ENCODE measurements around the gene ANGEL2. TPM values are rescaled to one million over a fixed set of nuclear protein-coding genes. Genes with fewer than 3 reads are reported as not detected.

ANGEL2 gene
- total RNA-seq: 20.4 to 28.1 TPM (median 21.2 TPM) in 3 replicates
- long read RNA-seq, full-length matches to known transcripts: 10 of 30 reads
- long read RNA-seq, partial matches to known transcripts: 0 of 30 reads
- long read RNA-seq, other reads (novel, unspliced or antisense): 20 of 30 reads

- TF ChIP-seq CTCF (IDR thresholded peaks at IDR 0.05): no peak
- peak within 1 kb of the TSS; percentile 97 for H3K27ac Mint-ChIP-seq (ENCODE audit: unreplicated experiment)
Observed at GRCh38 chr1:213015099-213016050, at the start of gene ANGEL2. Gene ANGEL2 (minus strand): TSS chr1:213015867. CDS start chr1:213015671, 196 bp downstream.

GRCh38 chr1:213061263-213061662 is 45.6 kb upstream of the ANGEL2 start:
- Mint-ChIP-seq H3K4me3 (ENCODE audit: unreplicated experiment) (no peak overlapping the region), H3K27ac (ENCODE audit: unreplicated experiment) (no peak overlapping the region), H3K27me3 (ENCODE audit: low read depth) (no peaks in the 10 kb centered on the region), H3K4me1 (ENCODE audit: low read depth) (no peaks in the 10 kb centered on the region), H3K9me3 (ENCODE audit: low read depth) (peaks cover 3% of the 10 kb centered on the region), H3K36me3 (ENCODE audit: low read depth) (peaks cover 3% of the 10 kb centered on the region)
- TF ChIP-seq CTCF (IDR thresholded peaks at IDR 0.05): no peak
- no peak for DNase-seq (ENCODE audit: low spot score)

More at GRCh38 chr1:213015099-213016050, at the start of gene ANGEL2:
- Mint-ChIP-seq H3K36me3 (ENCODE audit: low read depth) (peaks cover 4% of the 10 kb centered on the region), H3K9me3 (ENCODE audit: low read depth) (no peaks in the 10 kb centered on the region), H3K27me3 (ENCODE audit: low read depth) (no peaks in the 10 kb centered on the region), H3K4me1 (ENCODE audit: low read depth) (peaks cover 20% of the 10 kb centered on the region), H3K4me3 (ENCODE audit: unreplicated experiment) (peak within 1 kb of the TSS; percentile 96)
- peak; percentile 98 for DNase-seq (ENCODE audit: low spot score)

GRCh38 chr1:213060836-213061235 is 45.2 kb upstream of the ANGEL2 start:
- TF ChIP-seq CTCF (IDR thresholded peaks at IDR 0.05): no peak
- H3K27me3 Mint-ChIP-seq (ENCODE audit: low read depth): no peaks in the 10 kb centered on the region
- no peak for DNase-seq (ENCODE audit: low spot score)
- H3K4me3 Mint-ChIP-seq (ENCODE audit: unreplicated experiment): no peak overlapping the region
- H3K9me3 Mint-ChIP-seq (ENCODE audit: low read depth): peaks cover 3% of the 10 kb centered on the region
- peaks cover 3% of the 10 kb centered on the region for H3K36me3 Mint-ChIP-seq (ENCODE audit: low read depth)
- H3K4me1 Mint-ChIP-seq (ENCODE audit: low read depth): peaks cover 4% of the 10 kb centered on the region
- no peak overlapping the region for H3K27ac Mint-ChIP-seq (ENCODE audit: unreplicated experiment)

GRCh38 chr1:213057264-213058059 is 41.8 kb upstream of the ANGEL2 start:
- no peaks in the 10 kb centered on the region for H3K27me3 Mint-ChIP-seq (ENCODE audit: low read depth)
- TF ChIP-seq CTCF (IDR thresholded peaks at IDR 0.05): no peak
- H3K9me3 Mint-ChIP-seq (ENCODE audit: low read depth): peaks cover 3% of the 10 kb centered on the region
- no peak overlapping the region for H3K27ac Mint-ChIP-seq (ENCODE audit: unreplicated experiment)
- H3K36me3 Mint-ChIP-seq (ENCODE audit: low read depth): peaks cover 3% of the 10 kb centered on the region
- H3K4me3 Mint-ChIP-seq (ENCODE audit: unreplicated experiment): no peak overlapping the region
- DNase-seq (ENCODE audit: low spot score): no peak
- H3K4me1 Mint-ChIP-seq (ENCODE audit: low read depth): peaks cover 22% of the 10 kb centered on the region

- peaks cover 3% of the 10 kb centered on the region for H3K36me3 Mint-ChIP-seq (ENCODE audit: low read depth)
- peaks cover 32% of the 10 kb centered on the region for H3K4me1 Mint-ChIP-seq (ENCODE audit: low read depth)
- peaks cover 4% of the 10 kb centered on the region for H3K9me3 Mint-ChIP-seq (ENCODE audit: low read depth)
- H3K4me3 Mint-ChIP-seq (ENCODE audit: unreplicated experiment): no peak overlapping the region
- no peak for DNase-seq (ENCODE audit: low spot score)
- H3K27ac Mint-ChIP-seq (ENCODE audit: unreplicated experiment): no peak overlapping the region
- TF ChIP-seq CTCF (IDR thresholded peaks at IDR 0.05): no peak
- no peaks in the 10 kb centered on the region for H3K27me3 Mint-ChIP-seq (ENCODE audit: low read depth)
Observed at GRCh38 chr1:213055767-213056166, 40.1 kb upstream of the ANGEL2 start.
